GM12878 (cell line): ENCODE measurements around the gene VASH2. TPM values are rescaled to one million over a fixed set of nuclear protein-coding genes. Genes with fewer than 3 reads are reported as not detected.

ENCODE experiments used
- ATAC-seq: fragments of 200-7000 bp; cut with Tn5 transposase; 3 replicates; pipeline ENCODE4 v1.9.1; 2020; ENCODE audit warnings: mild to moderate bottlenecking, moderate library complexity
- BruUV-seq: library from RNA; stranded (reverse); fragments of 400-500 nt; replicated peaks from 2 replicates; lab custom pipeline; 2021; lab: Mats Ljungman, UMichigan
- CTCF ChIA-PET: fragments of 300-600 bp; sonication (Branson Sonifier 250); formaldehyde crosslinking; extraction: SDS; loops from one replicate; lab custom pipeline; 2021; ENCODE audit warnings: inconsistent platforms; lab: Yijun Ruan, JAX
- POLR2A ChIA-PET: fragments of 350-600 bp; formaldehyde crosslinking; extraction: SDS; loops from one replicate; lab custom pipeline; 2021; ENCODE audit warnings: inconsistent platforms; lab: Charles Lee
- RAD21 ChIA-PET: fragments of 300-600 bp; sonication (Branson Sonifier 250); formaldehyde crosslinking; loops from one replicate; lab custom pipeline; 2023; ENCODE audit warnings: antibody characterized with exemption; ENCODE audit not compliant: unreplicated experiment; lab: Charles Lee
- SMC1A ChIA-PET: fragments of 300-600 bp; sonication (Branson Sonifier 250); formaldehyde crosslinking; loops from one replicate; lab custom pipeline; 2023; ENCODE audit not compliant: unreplicated experiment, uncharacterized antibody; lab: Charles Lee
- DNase-seq: peaks from one replicate; pipeline ENCODE4 v3.0.0-alpha.2; 2011; ENCODE audit warnings: low read depth, low spot score
- FAIRE-seq: peaks from 3 replicates; lab custom pipeline; 2011; peaks lifted over from hg19 to GRCh38; lab: Jason Lieb, UNC
- H2AFZ ChIP-seq: 2 replicates; pipeline ENCODE4 v1.6.0; 2011; ENCODE audit warnings: low read depth, low read length, control low read depth; ENCODE audit not compliant: control insufficient read depth
- H3K27ac ChIP-seq: 2 replicates; pipeline ENCODE4 v1.5.1; 2011; ENCODE audit warnings: control low read depth; ENCODE audit not compliant: control insufficient read depth, insufficient read depth
- H3K27me3 ChIP-seq, 2 experiments: replicated peaks in 1 of 2; 2 replicates each; pipeline versions ENCODE4 v1.6.0 to v1.6.1; 2011; ENCODE audit warnings: low read length in 1 of 2; ENCODE audit not compliant: control insufficient read depth in 2 of 2, insufficient read depth in 2 of 2
- H3K36me3 ChIP-seq, 2 experiments: 2 replicates each; pipeline ENCODE4 v1.5.1; 2011; ENCODE audit warnings: low read length in 1 of 2; ENCODE audit not compliant: control insufficient read depth in 2 of 2, insufficient read depth in 2 of 2
- H3K4me1 ChIP-seq: 2 replicates; pipeline ENCODE4 v1.6.1; 2011; ENCODE audit warnings: mild to moderate bottlenecking, low read length, moderate library complexity, mixed read lengths; ENCODE audit not compliant: control insufficient read depth, insufficient read depth
- H3K4me2 ChIP-seq: 2 replicates; pipeline ENCODE4 v1.6.0; 2011; ENCODE audit warnings: control low read depth; ENCODE audit not compliant: control insufficient read depth, insufficient read depth
- H3K4me3 ChIP-seq: fragments of 200-600 bp; sonication (generic); 2 replicates; pipeline ENCODE4 v1.5.1; 2016
- H3K79me2 ChIP-seq: 2 replicates; pipeline ENCODE4 v1.6.0; 2011; ENCODE audit warnings: low read length; ENCODE audit not compliant: control insufficient read depth, insufficient read depth
- H3K9ac ChIP-seq: 2 replicates; pipeline ENCODE4 v1.8.0; 2011; ENCODE audit warnings: low read length, control low read depth, mixed read lengths; ENCODE audit not compliant: control insufficient read depth, insufficient read depth
- H3K9me3 ChIP-seq: replicated peaks from 3 replicates; pipeline ENCODE4 v1.5.1; 2011; ENCODE audit warnings: mild to moderate bottlenecking, low read length; ENCODE audit not compliant: control insufficient read depth, insufficient read depth
- H4K20me1 ChIP-seq: 2 replicates; pipeline ENCODE4 v1.6.0; 2011; ENCODE audit not compliant: control insufficient read depth, insufficient read depth
- CHD2 ChIP-seq: IDR thresholded peaks from 2 replicates; pipeline ENCODE4 v1.6.1; 2011; ENCODE audit warnings: low read depth, low read length, improper control_type of control experiment, borderline replicate concordance
- FOXM1 ChIP-seq: IDR thresholded peaks from 2 replicates; pipeline ENCODE4 v1.6.1; 2012; ENCODE audit warnings: low read depth, mild to moderate bottlenecking, inconsistent platforms, low read length, moderate library complexity
- IKZF1 ChIP-seq: fragments of 450-650 bp; conservative IDR thresholded peaks from 2 replicates; pipeline ENCODE4 v1.6.1; 2017; ENCODE audit warnings: antibody characterized with exemption, mild to moderate bottlenecking
- IKZF2 ChIP-seq, 2 experiments: fragments of 450-650 bp; IDR thresholded peaks; 2 replicates each; pipeline ENCODE4 v1.6.1; 2017; ENCODE audit warnings: mild to moderate bottlenecking in 2 of 2, moderate library complexity in 2 of 2
- NFIC ChIP-seq: IDR thresholded peaks from 2 replicates; pipeline ENCODE4 v1.6.1; 2012; ENCODE audit warnings: low read depth, mild to moderate bottlenecking, inconsistent platforms, low read length, moderate library complexity
- NR2F1 ChIP-seq: fragments of 450-650 bp; conservative IDR thresholded peaks from 2 replicates; pipeline ENCODE4 v1.6.1; 2017; ENCODE audit warnings: mild to moderate bottlenecking
- RELA ChIP-seq: fragments of 450-650 bp; IDR thresholded peaks from 2 replicates; pipeline ENCODE4 v1.8.0; 2014; ENCODE audit warnings: borderline replicate concordance; ENCODE audit not compliant: partially characterized antibody
- RUNX3 ChIP-seq: IDR thresholded peaks from 2 replicates; pipeline ENCODE4 v1.6.1; 2012; ENCODE audit warnings: low read length, inconsistent platforms
- TCF12 ChIP-seq: IDR thresholded peaks from 2 replicates; pipeline ENCODE4 v1.6.1; 2011; ENCODE audit warnings: low read depth, mild to moderate bottlenecking, low read length
- WGBS: methylation state at CpG from one replicate; pipeline ENCODE4 v1.1.6; 2016; ENCODE audit warnings: low lambda C conversion rate; ENCODE audit not compliant: insufficient replicate concordance, insufficient coverage; ENCODE audit errors: missing lambda C conversion rate; 5-methylcytosine and 5-hydroxymethylcytosine counted together
- in situ Hi-C: fragments of 300-500 bp; cut with MboI; formaldehyde crosslinking; loops from 9 replicates; pipeline ENCODE4 v1.14.3; 2018; ENCODE audit warnings: mixed read lengths
- intact Hi-C: fragments of 100-400 bp; cut with micrococcal nuclease; formaldehyde crosslinking; loops from one replicate; pipeline ENCODE4 v1.14.2; 2022; ENCODE audit not compliant: unreplicated experiment
- polyA plus RNA-seq, 11 experiments: library from polyadenylated mRNA; depleted of rRNA in 4 of 11; unstranded in 6 of 11; stranded (reverse) in 5 of 11; fragments of >200 nt; fragmentation: Nextera tagmentation in 4 of 11; fragmentation: Illumina TruSeq in 1 of 11; extraction: Ambion mirVana in 4 of 11; extraction: Trizol in 1 of 11; gene quantifications; 1 replicate in 1 of 11; 2 replicates in 10 of 11; pipeline versions ENCODE4 v1.2.1 to v1.2.3, GENCODE V29; 2011 to 2016; ENCODE audit warnings: inconsistent platforms in 2 of 11, missing spikeins in 2 of 11, low read depth in 1 of 11
- total RNA-seq, 4 experiments: library from RNA; depleted of rRNA in 3 of 4; stranded (reverse); fragments of >200 nt in 3 of 4; fragmentation: Illumina TruSeq in 1 of 4; extraction: Trizol in 1 of 4; gene quantifications; 2 replicates each; pipeline versions ENCODE4 v1.2.1 to v1.2.3, GENCODE V29; 2013 to 2021
- TF ChIP-seq, protein P1 (sequence below): IDR thresholded peaks from 2 replicates; pipeline ENCODE4 v1.6.1; 2011; ENCODE audit warnings: borderline replicate concordance, low read depth, mild to moderate bottlenecking, moderate library complexity, low read length; ENCODE audit not compliant: insufficient read depth, poor library complexity, severe bottlenecking
- TF ChIP-seq, protein P2 (sequence below): IDR thresholded peaks from 2 replicates; pipeline ENCODE4 v1.6.1; 2012; ENCODE audit warnings: low read length, inconsistent platforms
- TF ChIP-seq, protein P3 (sequence below): fragments of 450-650 bp; IDR thresholded peaks from 2 replicates; pipeline ENCODE4 v1.6.1; 2017; ENCODE audit warnings: low read depth, mild to moderate bottlenecking, moderate library complexity
- TF ChIP-seq, protein P4 (sequence below): fragments of 450-650 bp; IDR thresholded peaks from 2 replicates; pipeline ENCODE4 v1.6.1; 2018; ENCODE audit warnings: borderline replicate concordance, mild to moderate bottlenecking; ENCODE audit not compliant: partially characterized antibody

VASH2 gene
- total and polyA plus RNA-seq, 10 of the 15 experiments (the other 5 are each of a cell fraction or from before 2014, with no cell fraction given): 5.4 to 29.7 (median 21.7) TPM

DNA sequence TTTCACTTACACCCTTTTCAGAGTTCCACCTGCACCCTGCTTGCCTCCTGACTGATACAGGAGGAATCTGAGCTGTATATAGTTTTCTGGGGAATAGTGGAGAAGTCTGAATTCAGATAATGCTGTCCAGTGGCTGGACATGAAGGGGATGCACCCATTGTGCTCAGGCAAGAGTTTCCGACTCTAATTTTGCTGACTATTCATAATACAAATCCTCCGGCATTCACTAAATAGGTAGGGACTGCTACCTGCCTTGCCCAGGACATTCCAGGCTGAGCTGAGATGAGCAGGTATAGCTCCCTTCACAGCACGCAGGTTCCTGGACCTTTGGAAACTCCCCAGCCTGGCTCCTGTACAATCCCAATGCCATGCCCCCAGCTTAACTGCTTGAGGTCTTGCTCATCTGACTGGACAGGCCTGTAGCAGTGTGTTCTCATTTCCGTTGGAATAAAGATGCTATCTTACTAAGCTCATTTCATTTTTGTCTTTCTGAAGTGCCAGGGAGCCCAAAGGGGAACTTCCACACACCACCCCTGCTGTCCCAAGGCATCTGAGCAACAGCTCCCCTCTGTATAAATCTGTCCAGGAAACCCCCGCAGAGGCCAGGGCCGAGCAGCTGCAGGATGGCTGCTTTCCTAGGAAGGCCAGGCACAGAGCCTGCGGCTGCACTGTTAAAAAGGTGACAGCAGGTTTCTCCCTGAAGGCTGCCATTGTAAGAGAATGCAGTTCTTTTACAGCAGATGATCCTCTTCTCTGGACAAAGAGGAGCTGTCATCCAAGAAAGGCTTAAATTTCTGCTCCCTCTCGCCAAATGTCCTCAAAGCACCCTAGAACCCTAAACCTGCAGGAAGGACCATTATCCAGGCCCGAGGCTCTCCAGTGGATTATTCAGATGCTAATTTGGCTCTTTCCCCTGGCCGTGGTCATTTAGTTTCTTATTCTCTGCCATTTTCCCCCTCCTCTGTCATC lies 21.7 kb upstream of the VASH2 start:
- ChIA-PET POLR2A (interaction anchor here (0.8 to 3.7 kb wide), 10 partner anchors 12 to 69 kb away, joined by 3 to 33 read pairs (median 4); partner anchors contain the start of gene VASH2), SMC1A (interaction anchor here (0.7 to 2.0 kb wide), 19 partner anchors 9 to 498 kb away, joined by 3 to 22 read pairs (median 4); partner anchors contain the start of genes NSL1, TATDN3 and VASH2), RAD21 (interaction anchor here (0.7 to 1.5 kb wide), 17 partner anchors 11 to 137 kb away, joined by 3 to 16 read pairs (median 4); partner anchors contain the start of genes NSL1, TATDN3 and VASH2), CTCF (interaction anchor here (0.6 to 2.1 kb wide), 9 partner anchors 8 to 114 kb away, joined by 3 to 13 read pairs (median 3); partner anchors contain the start of gene VASH2)
- no peaks in the 10 kb centered on the region for H4K20me1 ChIP-seq
- in situ Hi-C loops: no loop called here
- intact Hi-C loops: loop anchor here (2.0 kb wide), 1 partner anchor 26 kb away; no protein-coding TSS in a partner anchor
- no peaks in the 10 kb centered on the region for H3K9me3 ChIP-seq
- peak; percentile 87 for ATAC-seq
- peak; percentile 54 for FAIRE-seq
- 31% methylated on average over 10 of the region's 10 CpGs for WGBS
- peak overlapping the region; percentile 50; the same call in 1 of the 2 replicates for H3K4me2 ChIP-seq
- no peaks in the 10 kb centered on the region for H3K27me3 ChIP-seq
- H3K4me3 ChIP-seq: no peak overlapping the region
- H3K4me1 ChIP-seq: peaks cover 18% of the 10 kb centered on the region
- H3K36me3 ChIP-seq: no peaks in the 10 kb centered on the region
- peak overlapping the region; percentile 46 for H3K9ac ChIP-seq
- H2AFZ ChIP-seq: peak overlapping the region; percentile 84
- no peaks in the 10 kb centered on the region for H3K79me2 ChIP-seq
- BruUV-seq: no TSS peak
- DNase-seq: peak; percentile 65
- peak overlapping the region; percentile 79 for H3K27ac ChIP-seq
- TF ChIP-seq, protein P1, sequence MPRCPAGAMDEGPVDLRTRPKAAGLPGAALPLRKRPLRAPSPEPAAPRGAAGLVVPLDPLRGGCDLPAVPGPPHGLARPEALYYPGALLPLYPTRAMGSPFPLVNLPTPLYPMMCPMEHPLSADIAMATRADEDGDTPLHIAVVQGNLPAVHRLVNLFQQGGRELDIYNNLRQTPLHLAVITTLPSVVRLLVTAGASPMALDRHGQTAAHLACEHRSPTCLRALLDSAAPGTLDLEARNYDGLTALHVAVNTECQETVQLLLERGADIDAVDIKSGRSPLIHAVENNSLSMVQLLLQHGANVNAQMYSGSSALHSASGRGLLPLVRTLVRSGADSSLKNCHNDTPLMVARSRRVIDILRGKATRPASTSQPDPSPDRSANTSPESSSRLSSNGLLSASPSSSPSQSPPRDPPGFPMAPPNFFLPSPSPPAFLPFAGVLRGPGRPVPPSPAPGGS: peak; percentile 31
- TF ChIP-seq IKZF1 (peak; percentile 73), NFIC (peak; percentile 62; the same call in 1 of the 2 replicates), IKZF2 (IDR thresholded peaks at IDR 0.05) (peak; percentile 59 to 68), CHD2 (no peak), RELA (peak; percentile 87), FOXM1 (peak; percentile 66; the same call in 1 of the 2 replicates), RUNX3 (peak; percentile 34; the same call in 1 of the 2 replicates), NR2F1 (no peak), TCF12 (0 out of 2 replicates have a peak, but pooled peaks have one; percentile 70)
- TF ChIP-seq, protein P2, sequence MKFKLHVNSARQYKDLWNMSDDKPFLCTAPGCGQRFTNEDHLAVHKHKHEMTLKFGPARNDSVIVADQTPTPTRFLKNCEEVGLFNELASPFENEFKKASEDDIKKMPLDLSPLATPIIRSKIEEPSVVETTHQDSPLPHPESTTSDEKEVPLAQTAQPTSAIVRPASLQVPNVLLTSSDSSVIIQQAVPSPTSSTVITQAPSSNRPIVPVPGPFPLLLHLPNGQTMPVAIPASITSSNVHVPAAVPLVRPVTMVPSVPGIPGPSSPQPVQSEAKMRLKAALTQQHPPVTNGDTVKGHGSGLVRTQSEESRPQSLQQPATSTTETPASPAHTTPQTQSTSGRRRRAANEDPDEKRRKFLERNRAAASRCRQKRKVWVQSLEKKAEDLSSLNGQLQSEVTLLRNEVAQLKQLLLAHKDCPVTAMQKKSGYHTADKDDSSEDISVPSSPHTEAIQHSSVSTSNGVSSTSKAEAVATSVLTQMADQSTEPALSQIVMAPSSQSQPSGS: no peak
- TF ChIP-seq, protein P3, sequence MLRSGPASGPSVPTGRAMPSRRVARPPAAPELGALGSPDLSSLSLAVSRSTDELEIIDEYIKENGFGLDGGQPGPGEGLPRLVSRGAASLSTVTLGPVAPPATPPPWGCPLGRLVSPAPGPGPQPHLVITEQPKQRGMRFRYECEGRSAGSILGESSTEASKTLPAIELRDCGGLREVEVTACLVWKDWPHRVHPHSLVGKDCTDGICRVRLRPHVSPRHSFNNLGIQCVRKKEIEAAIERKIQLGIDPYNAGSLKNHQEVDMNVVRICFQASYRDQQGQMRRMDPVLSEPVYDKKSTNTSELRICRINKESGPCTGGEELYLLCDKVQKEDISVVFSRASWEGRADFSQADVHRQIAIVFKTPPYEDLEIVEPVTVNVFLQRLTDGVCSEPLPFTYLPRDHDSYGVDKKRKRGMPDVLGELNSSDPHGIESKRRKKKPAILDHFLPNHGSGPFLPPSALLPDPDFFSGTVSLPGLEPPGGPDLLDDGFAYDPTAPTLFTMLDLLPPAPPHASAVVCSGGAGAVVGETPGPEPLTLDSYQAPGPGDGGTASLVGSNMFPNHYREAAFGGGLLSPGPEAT: peak; percentile 68; the same call in 1 of the 2 replicates
- TF ChIP-seq, protein P4, sequence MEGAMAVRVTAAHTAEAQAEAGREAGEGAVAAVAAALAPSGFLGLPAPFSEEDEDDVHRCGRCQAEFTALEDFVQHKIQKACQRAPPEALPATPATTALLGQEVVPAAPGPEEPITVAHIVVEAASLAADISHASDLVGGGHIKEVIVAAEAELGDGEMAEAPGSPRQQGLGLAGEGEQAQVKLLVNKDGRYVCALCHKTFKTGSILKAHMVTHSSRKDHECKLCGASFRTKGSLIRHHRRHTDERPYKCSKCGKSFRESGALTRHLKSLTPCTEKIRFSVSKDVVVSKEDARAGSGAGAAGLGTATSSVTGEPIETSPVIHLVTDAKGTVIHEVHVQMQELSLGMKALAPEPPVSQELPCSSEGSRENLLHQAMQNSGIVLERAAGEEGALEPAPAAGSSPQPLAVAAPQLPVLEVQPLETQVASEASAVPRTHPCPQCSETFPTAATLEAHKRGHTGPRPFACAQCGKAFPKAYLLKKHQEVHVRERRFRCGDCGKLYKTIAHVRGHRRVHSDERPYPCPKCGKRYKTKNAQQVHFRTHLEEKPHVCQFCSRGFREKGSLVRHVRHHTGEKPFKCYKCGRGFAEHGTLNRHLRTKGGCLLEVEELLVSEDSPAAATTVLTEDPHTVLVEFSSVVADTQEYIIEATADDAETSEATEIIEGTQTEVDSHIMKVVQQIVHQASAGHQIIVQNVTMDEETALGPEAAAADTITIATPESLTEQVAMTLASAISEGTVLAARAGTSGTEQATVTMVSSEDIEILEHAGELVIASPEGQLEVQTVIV: no peak
